B cell (primary cell): ENCODE data around the gene NUP93. TPM values are rescaled to one million over a fixed set of nuclear protein-coding genes. Genes with fewer than 3 reads are reported as not detected.
"Not testable (repeated sequence)": the region's sequence is repeated elsewhere in the genome, so short reads cannot be mapped to it uniquely, and the experiment has no call there.

Experiments used
- ATAC-seq: fragments of 200-7000 bp; cut with Tn5 transposase; one replicate; pipeline ENCODE4 v1.10.0; 2021; ENCODE audit warnings: low read depth, mild to moderate bottlenecking, moderate number of reproducible peaks, moderate library complexity
- CTCF ChIA-PET: fragments of 350-600 bp; sonication (Branson Sonifier 250); formaldehyde crosslinking; loops from one replicate; lab custom pipeline; 2021; ENCODE audit warnings: antibody characterized with exemption, inconsistent platforms; lab: Charles Lee
- POLR2A ChIA-PET: fragments of 350-600 bp; sonication (Branson Sonifier 250); formaldehyde crosslinking; loops from one replicate; lab custom pipeline; 2021; ENCODE audit warnings: antibody characterized with exemption; lab: Charles Lee
- DNase-seq: peaks from one replicate; pipeline ENCODE4 v3.0.0; 2013
- H2AFZ ChIP-seq: 2 replicates; pipeline ENCODE4 v1.6.1; 2012; ENCODE audit warnings: mild to moderate bottlenecking, low read depth, low read length; ENCODE audit not compliant: insufficient read depth, poor library complexity, severe bottlenecking
- H3K27ac ChIP-seq, 2 donors: 1 replicate in 1 of 2; 2 replicates in 1 of 2; pipeline ENCODE4 v1.5.1; 2012 to 2013; ENCODE audit warnings: low read length in 2 of 2, mild to moderate bottlenecking in 2 of 2, moderate library complexity in 1 of 2
- H3K27me3 ChIP-seq, 4 experiments: fragments of 200-600 bp in 1 of 4; sonication (generic) in 1 of 4; replicated peaks in 1 of 4; 1 replicate in 2 of 4; 2 replicates in 2 of 4; pipeline versions ENCODE4 v1.6.1 to v1.7.0; 2013 to 2016; ENCODE audit warnings: low read length in 3 of 4, mild to moderate bottlenecking in 2 of 4, mixed read lengths in 1 of 4, moderate library complexity in 1 of 4; ENCODE audit not compliant: insufficient read depth in 4 of 4, control insufficient read depth in 3 of 4; ENCODE audit errors: control extremely low read depth in 1 of 4
- H3K36me3 ChIP-seq, 2 experiments: replicated peaks in 1 of 2; 1 replicate in 1 of 2; 2 replicates in 1 of 2; pipeline versions ENCODE4 v1.6.1 to v1.7.1; 2013; ENCODE audit warnings: low read length in 1 of 2; ENCODE audit not compliant: insufficient read depth in 2 of 2, control insufficient read depth in 1 of 2; ENCODE audit errors: control extremely low read depth in 1 of 2, extremely low read depth in 1 of 2
- H3K4me1 ChIP-seq, 2 donors: fragments of 200-600 bp in 1 of 2; sonication (generic) in 1 of 2; 1 replicate in 1 of 2; 2 replicates in 1 of 2; pipeline versions ENCODE4 v1.5.1 to v1.6.1; 2013 to 2017; ENCODE audit warnings: low read length in 2 of 2; ENCODE audit not compliant: control insufficient read depth in 2 of 2, insufficient read depth in 2 of 2
- H3K4me2 ChIP-seq: replicated peaks from 2 replicates; pipeline ENCODE3; 2012; ENCODE audit warnings: mild to moderate bottlenecking, low read depth, low read length; ENCODE audit not compliant: poor library complexity, severe bottlenecking
- H3K4me3 ChIP-seq, 5 experiments: fragments of 200-600 bp in 1 of 5; sonication (generic) in 1 of 5; 1 replicate in 3 of 5; 2 replicates in 2 of 5; pipeline versions ENCODE4 v1.5.1 to v1.7.0; 2011 to 2016; ENCODE audit warnings: low read length in 4 of 5, mild to moderate bottlenecking in 4 of 5, low read depth in 2 of 5, control low read depth in 1 of 5, moderate library complexity in 1 of 5; ENCODE audit not compliant: insufficient read depth in 1 of 5; ENCODE audit errors: control extremely low read depth in 1 of 5, extremely low read depth in 1 of 5
- H3K79me2 ChIP-seq: fragments of 200-600 bp; sonication (generic); one replicate; pipeline ENCODE4 v1.6.0; 2016; ENCODE audit warnings: low read length; ENCODE audit not compliant: control insufficient read depth, insufficient read depth
- H3K9ac ChIP-seq: fragments of 200-600 bp; sonication (generic); 2 replicates; pipeline ENCODE4 v1.6.1; 2017; ENCODE audit warnings: mild to moderate bottlenecking, low read length, moderate library complexity
- H3K9me3 ChIP-seq, 3 donors: one replicate each; pipeline versions ENCODE4 v1.6.1 to v1.7.1; 2013; ENCODE audit warnings: low read length in 2 of 3; ENCODE audit not compliant: control insufficient read depth in 2 of 3, insufficient read depth in 1 of 3; ENCODE audit errors: control extremely low read depth in 1 of 3
- H4K20me1 ChIP-seq: 2 replicates; pipeline ENCODE4 v1.6.0; 2012; ENCODE audit warnings: mild to moderate bottlenecking, low read length; ENCODE audit not compliant: insufficient read depth, control insufficient read depth, poor library complexity, severe bottlenecking
- H3K27ac Mint-ChIP-seq: one replicate; pipeline ENCODE4 v1.8.0; 2021; ENCODE audit warnings: mixed read lengths
- H3K27me3 Mint-ChIP-seq: one replicate; pipeline ENCODE4 v1.8.0; 2021; ENCODE audit warnings: mixed read lengths
- H3K4me1 Mint-ChIP-seq: one replicate; pipeline ENCODE4 v1.8.0; 2021; ENCODE audit warnings: mixed read lengths
- H3K4me3 Mint-ChIP-seq: one replicate; pipeline ENCODE4 v1.8.0; 2021; ENCODE audit warnings: mixed read lengths
- H3K9me3 Mint-ChIP-seq: one replicate; pipeline ENCODE4 v1.8.0; 2022; ENCODE audit warnings: mixed read lengths; ENCODE audit not compliant: insufficient read depth
- EZH2 ChIP-seq: IDR thresholded peaks from 2 replicates; pipeline ENCODE4 v1.6.1; 2012; ENCODE audit warnings: borderline replicate concordance, low read depth, mild to moderate bottlenecking, moderate library complexity, low read length; ENCODE audit not compliant: insufficient read depth, poor library complexity, severe bottlenecking
- WGBS: methylation state at CpG from one replicate; pipeline ENCODE4 v1.1.5; 2013; ENCODE audit warnings: missing lambda C conversion rate; ENCODE audit not compliant: insufficient coverage; 5-methylcytosine and 5-hydroxymethylcytosine counted together
- intact Hi-C: fragments of 100-400 bp; cut with micrococcal nuclease; formaldehyde crosslinking; loops from one replicate; pipeline ENCODE4 v1.10.0; 2022
- polyA plus RNA-seq: library from polyadenylated mRNA; depleted of rRNA; stranded (reverse); fragments of >200 nt; gene quantifications from 2 replicates; pipeline ENCODE4 v1.2.3, GENCODE V29; 2012
- total RNA-seq, 2 donors: library from RNA; stranded (reverse); fragments of 120-200 nt in 1 of 2; gene quantifications; 1 replicate in 1 of 2; 2 replicates in 1 of 2; pipeline versions ENCODE4 v1.2.3 to v1.2.4, GENCODE V29; 2013 to 2022
- TF ChIP-seq, protein P1 (sequence below): fragments of 200-600 bp; IDR thresholded peaks from one replicate; pipeline ENCODE4 v1.8.0; 2022; ENCODE audit warnings: antibody characterized with exemption, mild to moderate bottlenecking

NUP93 gene
- total and polyA plus RNA-seq, 2 donors (not counting 1 experiment from before 2014, with no cell fraction given): 23.6 to 64.6 TPM

DNA sequence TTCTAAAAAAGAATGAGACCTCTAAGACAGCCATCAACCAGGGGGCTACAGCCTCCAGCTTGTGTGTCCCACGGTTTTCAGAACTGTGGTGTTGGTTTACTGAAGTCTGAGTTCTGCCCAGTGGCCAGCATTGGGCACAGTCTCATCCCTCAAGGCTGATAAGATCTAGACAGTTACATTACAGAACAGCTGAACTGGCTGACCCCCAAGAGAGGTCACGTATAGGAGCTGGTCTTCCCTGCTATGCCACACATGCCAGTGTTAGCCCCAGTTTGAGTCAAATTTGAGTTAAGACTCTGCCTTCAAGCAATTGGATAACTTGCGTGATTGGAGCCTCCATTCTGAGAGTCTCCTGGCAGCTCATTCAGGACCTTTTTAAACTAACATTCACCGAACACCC, 14.8 kb upstream of the NUP93 start:
- ChIA-PET POLR2A (no interaction called here), CTCF (interaction anchor here (1.6 kb wide), 1 partner anchor 13 kb away, joined by 5 read pairs; no protein-coding TSS in a partner anchor)
- no peaks in the 10 kb centered on the region for H4K20me1 ChIP-seq
- no peak for ATAC-seq
- H3K27ac Mint-ChIP-seq: no peak overlapping the region
- H3K4me2 ChIP-seq: no peak overlapping the region
- H3K9me3 ChIP-seq: no peaks in the 10 kb centered on the region
- DNase-seq: no peak
- H3K27me3 Mint-ChIP-seq: peaks cover 3% of the 10 kb centered on the region
- intact Hi-C loops: no loop called here
- no peak overlapping the region for H2AFZ ChIP-seq
- no peaks in the 10 kb centered on the region for H3K4me1 ChIP-seq
- WGBS: 83% methylated on average over 1 of the region's 4 CpGs
- no peak overlapping the region for H3K4me3 Mint-ChIP-seq
- no peaks in the 10 kb centered on the region for H3K9me3 Mint-ChIP-seq
- H3K4me1 Mint-ChIP-seq: no peaks in the 10 kb centered on the region
- no peak overlapping the region for H3K4me3 ChIP-seq
- no peaks in the 10 kb centered on the region for H3K79me2 ChIP-seq
- no peak for TF ChIP-seq EZH2
- TF ChIP-seq, protein P1, sequence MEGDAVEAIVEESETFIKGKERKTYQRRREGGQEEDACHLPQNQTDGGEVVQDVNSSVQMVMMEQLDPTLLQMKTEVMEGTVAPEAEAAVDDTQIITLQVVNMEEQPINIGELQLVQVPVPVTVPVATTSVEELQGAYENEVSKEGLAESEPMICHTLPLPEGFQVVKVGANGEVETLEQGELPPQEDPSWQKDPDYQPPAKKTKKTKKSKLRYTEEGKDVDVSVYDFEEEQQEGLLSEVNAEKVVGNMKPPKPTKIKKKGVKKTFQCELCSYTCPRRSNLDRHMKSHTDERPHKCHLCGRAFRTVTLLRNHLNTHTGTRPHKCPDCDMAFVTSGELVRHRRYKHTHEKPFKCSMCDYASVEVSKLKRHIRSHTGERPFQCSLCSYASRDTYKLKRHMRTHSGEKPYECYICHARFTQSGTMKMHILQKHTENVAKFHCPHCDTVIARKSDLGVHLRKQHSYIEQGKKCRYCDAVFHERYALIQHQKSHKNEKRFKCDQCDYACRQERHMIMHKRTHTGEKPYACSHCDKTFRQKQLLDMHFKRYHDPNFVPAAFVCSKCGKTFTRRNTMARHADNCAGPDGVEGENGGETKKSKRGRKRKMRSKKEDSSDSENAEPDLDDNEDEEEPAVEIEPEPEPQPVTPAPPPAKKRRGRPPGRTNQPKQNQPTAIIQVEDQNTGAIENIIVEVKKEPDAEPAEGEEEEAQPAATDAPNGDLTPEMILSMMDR: no peak
- no peak overlapping the region for H3K9ac ChIP-seq
- no peak overlapping the region for H3K27ac ChIP-seq
- H3K27me3 ChIP-seq: peaks cover 0 to 8% (median 0%) of the 10 kb centered on the region in 4 experiments
- H3K36me3 ChIP-seq: no peaks in the 10 kb centered on the region

GRCh38 chr16:56716761-56717160, 13.2 kb upstream of the NUP93 start:
- WGBS: no CpG with 5 or more reads among the region's 3 CpGs
- intact Hi-C loops: no loop called here
- Histone ChIP-seq H3K4me3 (no peak overlapping the region), H3K36me3 (no peaks in the 10 kb centered on the region), H2AFZ (no peak overlapping the region), H3K4me2 (no peak overlapping the region), H4K20me1 (no peaks in the 10 kb centered on the region), H3K9me3 (no peaks in the 10 kb centered on the region), H3K4me1 (no peaks in the 10 kb centered on the region), H3K27me3 (peaks cover 0 to 8% (median 0%) of the 10 kb centered on the region in 4 experiments), H3K9ac (no peak overlapping the region), H3K27ac (no peak overlapping the region), H3K79me2 (no peaks in the 10 kb centered on the region)
- ATAC-seq (no peak), DNase-seq (no peak)
- no peak for TF ChIP-seq EZH2
- TF ChIP-seq, protein P1: no peak
- Mint-ChIP-seq H3K27ac (no peak overlapping the region), H3K4me1 (no peaks in the 10 kb centered on the region), H3K27me3 (peaks cover 7% of the 10 kb centered on the region), H3K4me3 (no peak overlapping the region), H3K9me3 (no peaks in the 10 kb centered on the region)
- ChIA-PET POLR2A (no interaction called here), CTCF (no interaction called here)

DNA sequence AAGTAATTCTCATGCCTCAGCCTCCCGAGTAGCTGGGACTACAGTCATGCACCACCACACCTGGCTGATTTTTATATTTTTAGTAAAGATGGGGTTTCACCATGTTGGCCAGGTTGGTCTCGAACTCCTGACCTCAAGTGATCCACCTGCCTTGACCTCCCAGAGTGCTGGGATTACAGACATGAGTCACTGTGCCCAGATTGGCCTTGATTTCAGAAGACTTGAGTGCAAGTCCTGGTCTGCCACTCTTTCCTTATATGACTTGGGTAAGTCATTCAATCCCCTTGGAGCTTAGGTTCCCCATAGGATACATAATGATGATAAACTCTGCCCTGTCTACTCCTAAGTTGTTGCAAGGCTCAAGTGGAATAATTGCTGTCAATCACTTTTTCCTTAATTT, 12.4 kb upstream of the NUP93 start:
- CTCF ChIA-PET: interaction anchor here (0.7 kb wide), 1 partner anchor 15 kb away, joined by 3 read pairs; no protein-coding TSS in a partner anchor
- H3K27ac Mint-ChIP-seq, H3K4me3 Mint-ChIP-seq, DNase-seq, H3K9me3 Mint-ChIP-seq, H3K27ac ChIP-seq, H3K79me2 ChIP-seq, H3K4me1 Mint-ChIP-seq, H3K4me2 ChIP-seq, H3K36me3 ChIP-seq, H3K9me3 ChIP-seq, H3K4me3 ChIP-seq, H3K9ac ChIP-seq, H3K4me1 ChIP-seq, H4K20me1 ChIP-seq, POLR2A ChIA-PET, H2AFZ ChIP-seq, intact Hi-C loops, H3K27me3 ChIP-seq, ATAC-seq: not testable (repeated sequence)
- WGBS: 57% methylated on average over 1 of the region's 2 CpGs
- peaks cover 13% of the 10 kb centered on the region for H3K27me3 Mint-ChIP-seq
